ENCODE data around the gene LIPC.

Gene LIPC

GRCh38 chr15:58605931-58606530 lies 174.2 kb downstream of the LIPC start:
- DNase-seq (ENCODE audit: low read depth in 2 of 3, low spot score in 2 of 3), result no peak

- no peak for DNase-seq (ENCODE audit: low read depth in 2 of 3, low spot score in 2 of 3)
Measured at GRCh38 chr15:58606577-58607080, 174.8 kb downstream of the LIPC start.

- DNase-seq (ENCODE audit: low read depth in 2 of 3, low spot score in 2 of 3), result no peak
Measured at GRCh38 chr15:58608129-58608590, 176.4 kb downstream of the LIPC start.

GRCh38 chr15:58608711-58609110 lies 176.9 kb downstream of the LIPC start:
- no peak for DNase-seq (ENCODE audit: low read depth in 2 of 3, low spot score in 2 of 3)

- DNase-seq (ENCODE audit: low read depth in 2 of 3, low spot score in 2 of 3), result no peak
Measured at GRCh38 chr15:58611731-58612676, 180.2 kb downstream of the LIPC start.

- DNase-seq (ENCODE audit: low read depth in 2 of 3, low spot score in 2 of 3), result no peak
Measured at GRCh38 chr15:58616171-58616570, 184.4 kb downstream of the LIPC start.
